ENCODE measurements around the gene YARS1.

The YARS1 gene

GRCh38 chr1:32748348-32748747 lies 68.8 kb downstream of the YARS1 start:
- TF ChIP-seq CTCF (IDR thresholded peaks at IDR 0.05; ENCODE audit: insufficient read depth, missing control alignments): no peak
- DNase-seq (ENCODE audit: insufficient read length, low spot score): no peak
- FAIRE-seq: no peak

GRCh38 chr1:32746130-32746529 lies 71.0 kb downstream of the YARS1 start:
- no peak for DNase-seq (ENCODE audit: insufficient read length, low spot score)
- no peak for TF ChIP-seq CTCF (IDR thresholded peaks at IDR 0.05; ENCODE audit: insufficient read depth, missing control alignments)
- no peak for FAIRE-seq

GRCh38 chr1:32744071-32744425 lies 73.1 kb downstream of the YARS1 start:
- no peak for FAIRE-seq
- no peak for TF ChIP-seq CTCF (IDR thresholded peaks at IDR 0.05; ENCODE audit: insufficient read depth, missing control alignments)
- DNase-seq (ENCODE audit: insufficient read length, low spot score): no peak

- DNase-seq (ENCODE audit: insufficient read length, low spot score): no peak
- no peak for FAIRE-seq
- TF ChIP-seq CTCF (IDR thresholded peaks at IDR 0.05; ENCODE audit: insufficient read depth, missing control alignments): no peak
These were observed 73.6 kb downstream of the YARS1 start for GRCh38 chr1:32743380-32744070.

- FAIRE-seq (no peak), DNase-seq (ENCODE audit: insufficient read length, low spot score) (no peak)
- no peak for TF ChIP-seq CTCF (IDR thresholded peaks at IDR 0.05; ENCODE audit: insufficient read depth, missing control alignments)
These were observed 74.2 kb downstream of the YARS1 start for GRCh38 chr1:32742956-32743355.

GRCh38 chr1:32742199-32742947 lies 74.8 kb downstream of the YARS1 start:
- no peak for DNase-seq (ENCODE audit: insufficient read length, low spot score)
- no peak for TF ChIP-seq CTCF (IDR thresholded peaks at IDR 0.05; ENCODE audit: insufficient read depth, missing control alignments)
- FAIRE-seq: no peak

Data from D721Med (cell line).